IMR-90 (cell line): ENCODE data around the gene AKAP13. TPM values are rescaled to one million over a fixed set of nuclear protein-coding genes. Genes with fewer than 3 reads are reported as not detected.

Experiments used
- ATAC-seq: fragments of 200-7000 bp; cut with Tn5 transposase; 2 replicates; pipeline ENCODE4 v1.9.1; 2020; ENCODE audit warnings: low read depth, mild to moderate bottlenecking, moderate library complexity
- Bru-seq: library from RNA; stranded (reverse); fragments of 400-500 nt; gene quantifications from one replicate; lab custom pipeline; 2021; lab: Mats Ljungman, UMichigan
- BruChase-seq, 2 experiments: library from RNA; stranded (reverse); fragments of 400-500 nt; gene quantifications; one replicate each; lab custom pipeline; 2021; lab: Mats Ljungman, UMichigan
- BruUV-seq: library from RNA; stranded (reverse); fragments of 400-500 nt; replicated peaks from 2 replicates; lab custom pipeline; 2021; lab: Mats Ljungman, UMichigan
- CTCF ChIA-PET: fragments of 300-600 bp; formaldehyde crosslinking; extraction: SDS; loops from one replicate; lab custom pipeline; 2021; ENCODE audit warnings: antibody characterized with exemption; lab: Yijun Ruan, JAX
- POLR2A ChIA-PET: fragments of 300-600 bp; sonication (Branson Sonifier 250); formaldehyde crosslinking; loops from one replicate; lab custom pipeline; 2022; ENCODE audit warnings: antibody characterized with exemption; ENCODE audit not compliant: unreplicated experiment; lab: Charles Lee
- DNase-seq: peaks from one replicate; pipeline ENCODE4 v3.0.0; 2013
- H2AFZ ChIP-seq: replicated peaks from 2 replicates; pipeline ENCODE3; 2013; ENCODE audit warnings: low read length, mild to moderate bottlenecking; ENCODE audit not compliant: poor library complexity
- H2AK5ac ChIP-seq: 2 replicates; pipeline ENCODE4 v1.6.1; 2013; ENCODE audit warnings: low read depth, low read length, inconsistent platforms
- H2AK9ac ChIP-seq: replicated peaks from 2 replicates; pipeline ENCODE3; 2013; ENCODE audit warnings: mild to moderate bottlenecking, low read depth, low read length, moderate library complexity; ENCODE audit not compliant: poor library complexity
- H2BK120ac ChIP-seq: 2 replicates; pipeline ENCODE4 v1.6.1; 2013; ENCODE audit warnings: low read depth, low read length, inconsistent platforms
- H2BK15ac ChIP-seq: 3 replicates; pipeline ENCODE4 v1.6.1; 2013; ENCODE audit warnings: low read depth, low read length, inconsistent platforms
- H2BK20ac ChIP-seq: 2 replicates; pipeline ENCODE4 v1.6.1; 2013; ENCODE audit warnings: low read depth, mild to moderate bottlenecking, inconsistent platforms, low read length, moderate library complexity
- H2BK5ac ChIP-seq: 2 replicates; pipeline ENCODE4 v1.6.1; 2013; ENCODE audit warnings: mild to moderate bottlenecking, low read depth, low read length, inconsistent platforms; ENCODE audit not compliant: poor library complexity, severe bottlenecking
- H3K14ac ChIP-seq: replicated peaks from 2 replicates; pipeline ENCODE4 v1.6.1; 2013; ENCODE audit warnings: low read depth, low read length, inconsistent platforms
- H3K18ac ChIP-seq: 2 replicates; pipeline ENCODE4 v1.6.1; 2013; ENCODE audit warnings: low read depth, low read length, control low read depth
- H3K23ac ChIP-seq: 2 replicates; pipeline ENCODE4 v1.6.1; 2013; ENCODE audit warnings: low read depth, low read length, inconsistent platforms
- H3K27ac ChIP-seq: 2 replicates; pipeline ENCODE4 v1.5.1; 2013; ENCODE audit warnings: mild to moderate bottlenecking, control low read depth, low read length; ENCODE audit not compliant: insufficient read depth
- H3K27me3 ChIP-seq: 2 replicates; pipeline ENCODE4 v1.6.1; 2013; ENCODE audit warnings: low read length; ENCODE audit not compliant: control insufficient read depth, insufficient read depth
- H3K36me3 ChIP-seq: 2 replicates; pipeline ENCODE4 v1.6.1; 2013; ENCODE audit warnings: low read length, mixed read lengths; ENCODE audit not compliant: control insufficient read depth, insufficient read depth
- H3K4ac ChIP-seq: 2 replicates; pipeline ENCODE4 v1.6.1; 2013; ENCODE audit warnings: low read depth, low read length, inconsistent platforms
- H3K4me1 ChIP-seq: 2 replicates; pipeline ENCODE4 v1.6.1; 2013; ENCODE audit warnings: low read length, mixed read lengths; ENCODE audit not compliant: control insufficient read depth, insufficient read depth
- H3K4me2 ChIP-seq: 2 replicates; pipeline ENCODE4 v1.6.1; 2013; ENCODE audit warnings: low read depth, mild to moderate bottlenecking, control low read depth, low read length, moderate library complexity
- H3K4me3 ChIP-seq: 2 replicates; pipeline ENCODE4 v1.5.1; 2013; ENCODE audit warnings: low read depth, mild to moderate bottlenecking, control low read depth, low read length, moderate library complexity; ENCODE audit not compliant: insufficient read depth
- H3K56ac ChIP-seq: 2 replicates; pipeline ENCODE4 v1.6.1; 2013; ENCODE audit warnings: low read length, inconsistent platforms; ENCODE audit not compliant: insufficient read depth; ENCODE audit errors: extremely low read depth
- H3K79me1 ChIP-seq, 2 experiments: 2 replicates each; pipeline ENCODE4 v1.6.1; 2013; ENCODE audit warnings: low read length in 2 of 2, inconsistent platforms in 1 of 2, low read depth in 1 of 2
- H3K9ac ChIP-seq: 2 replicates; pipeline ENCODE4 v1.6.1; 2013; ENCODE audit warnings: low read depth, low read length, control low read depth
- H3K9me1 ChIP-seq: 2 replicates; pipeline ENCODE4 v1.6.1; 2013; ENCODE audit warnings: low read length, inconsistent platforms; ENCODE audit not compliant: insufficient read depth
- H3K9me3 ChIP-seq: 2 replicates; pipeline ENCODE4 v1.6.1; 2013; ENCODE audit warnings: low read length; ENCODE audit not compliant: control insufficient read depth, insufficient read depth
- H4K20me1 ChIP-seq: 2 replicates; pipeline ENCODE4 v1.6.1; 2013; ENCODE audit warnings: low read length, inconsistent platforms; ENCODE audit not compliant: insufficient read depth
- H4K5ac ChIP-seq: 2 replicates; pipeline ENCODE4 v1.6.1; 2013; ENCODE audit warnings: mild to moderate bottlenecking, low read depth, low read length, control low read depth
- H4K8ac ChIP-seq, 2 experiments: 2 replicates each; pipeline ENCODE4 v1.6.1; 2013; ENCODE audit warnings: low read depth in 2 of 2, low read length in 2 of 2, control low read depth in 1 of 2, inconsistent platforms in 1 of 2
- H4K91ac ChIP-seq: 2 replicates; pipeline ENCODE4 v1.6.1; 2013; ENCODE audit warnings: low read depth, low read length, inconsistent platforms; ENCODE audit not compliant: insufficient read depth
- BHLHE40 ChIP-seq: fragments of 150-350 bp; IDR thresholded peaks from 2 replicates; pipeline ENCODE4 v1.6.1; 2016; ENCODE audit warnings: mild to moderate bottlenecking, low read depth, low read length
- CHD1 ChIP-seq: IDR thresholded peaks from 2 replicates; pipeline ENCODE4 v1.6.1; 2012; ENCODE audit warnings: low read depth, low read length, improper control_type of control experiment
- MXI1 ChIP-seq: IDR thresholded peaks from 2 replicates; pipeline ENCODE4 v1.6.1; 2012; ENCODE audit warnings: low read depth, mild to moderate bottlenecking, low read length, moderate library complexity, borderline replicate concordance
- NFE2L2 ChIP-seq: fragments of 150-350 bp; IDR thresholded peaks from 2 replicates; pipeline ENCODE4 v1.6.1; 2016; ENCODE audit warnings: low read depth, mild to moderate bottlenecking, low read length
- POLR2A ChIP-seq: IDR thresholded peaks from 2 replicates; pipeline ENCODE4 v1.6.1; 2012; ENCODE audit warnings: mild to moderate bottlenecking, low read depth, low read length
- RFX5 ChIP-seq: IDR thresholded peaks from 2 replicates; pipeline ENCODE4 v1.8.0; 2012; ENCODE audit warnings: low read depth, mild to moderate bottlenecking, low read length, moderate library complexity
- WGBS, 2 experiments: methylation state at CpG; one replicate each; pipeline versions ENCODE4 v1.1.5 to v1.1.7; 2013; ENCODE audit warnings: missing lambda C conversion rate in 2 of 2; ENCODE audit not compliant: insufficient read length in 1 of 2; ENCODE audit errors: extremely low coverage in 2 of 2; 5-methylcytosine and 5-hydroxymethylcytosine counted together
- dilution Hi-C: fragments of 300-500 bp; cut with HindIII; formaldehyde crosslinking; loops from one replicate; pipeline ENCODE4 v1.14.3; 2018; ENCODE audit warnings: low sequenced_read_pairs; ENCODE audit not compliant: unreplicated experiment
- in situ Hi-C: fragments of 300-500 bp; cut with MboI; formaldehyde crosslinking; loops from 3 replicates; pipeline ENCODE4 v1.14.3; 2019; ENCODE audit warnings: low sequenced_read_pairs, inconsistent platforms, mixed read lengths
- intact Hi-C: fragments of 100-400 bp; cut with micrococcal nuclease; formaldehyde crosslinking; loops from 2 replicates; pipeline ENCODE4 v1.10.0; 2022
- long read RNA-seq: library from polyadenylated mRNA; unstranded; transcript quantifications from one replicate; pipeline ENCODE4 v2.0.0, GENCODE V29; 2021; ENCODE audit not compliant: unreplicated experiment
- polyA plus RNA-seq, 3 experiments: library from polyadenylated mRNA; depleted of rRNA; stranded (reverse); fragments of >200 nt; gene quantifications; 2 replicates each; pipeline ENCODE4 v1.2.3, GENCODE V29; 2012; ENCODE audit warnings: low replicate concordance in 1 of 3
- total RNA-seq: library from RNA; depleted of rRNA; stranded (reverse); fragments of >200 nt; gene quantifications from 2 replicates; pipeline ENCODE4 v1.2.3, GENCODE V29; 2012; rRNA removed
- TF ChIP-seq, protein P1 (sequence below): fragments of 150-350 bp; IDR thresholded peaks from 2 replicates; pipeline ENCODE4 v1.6.1; 2017; ENCODE audit warnings: mild to moderate bottlenecking, antibody characterized with exemption, low read length, low read depth
- TF ChIP-seq, protein P2 (sequence below): fragments of 150-350 bp; IDR thresholded peaks from 2 replicates; pipeline ENCODE4 v1.6.1; 2016; ENCODE audit warnings: low read depth, mild to moderate bottlenecking, low read length, moderate library complexity, borderline replicate concordance

The AKAP13 gene, protein sequence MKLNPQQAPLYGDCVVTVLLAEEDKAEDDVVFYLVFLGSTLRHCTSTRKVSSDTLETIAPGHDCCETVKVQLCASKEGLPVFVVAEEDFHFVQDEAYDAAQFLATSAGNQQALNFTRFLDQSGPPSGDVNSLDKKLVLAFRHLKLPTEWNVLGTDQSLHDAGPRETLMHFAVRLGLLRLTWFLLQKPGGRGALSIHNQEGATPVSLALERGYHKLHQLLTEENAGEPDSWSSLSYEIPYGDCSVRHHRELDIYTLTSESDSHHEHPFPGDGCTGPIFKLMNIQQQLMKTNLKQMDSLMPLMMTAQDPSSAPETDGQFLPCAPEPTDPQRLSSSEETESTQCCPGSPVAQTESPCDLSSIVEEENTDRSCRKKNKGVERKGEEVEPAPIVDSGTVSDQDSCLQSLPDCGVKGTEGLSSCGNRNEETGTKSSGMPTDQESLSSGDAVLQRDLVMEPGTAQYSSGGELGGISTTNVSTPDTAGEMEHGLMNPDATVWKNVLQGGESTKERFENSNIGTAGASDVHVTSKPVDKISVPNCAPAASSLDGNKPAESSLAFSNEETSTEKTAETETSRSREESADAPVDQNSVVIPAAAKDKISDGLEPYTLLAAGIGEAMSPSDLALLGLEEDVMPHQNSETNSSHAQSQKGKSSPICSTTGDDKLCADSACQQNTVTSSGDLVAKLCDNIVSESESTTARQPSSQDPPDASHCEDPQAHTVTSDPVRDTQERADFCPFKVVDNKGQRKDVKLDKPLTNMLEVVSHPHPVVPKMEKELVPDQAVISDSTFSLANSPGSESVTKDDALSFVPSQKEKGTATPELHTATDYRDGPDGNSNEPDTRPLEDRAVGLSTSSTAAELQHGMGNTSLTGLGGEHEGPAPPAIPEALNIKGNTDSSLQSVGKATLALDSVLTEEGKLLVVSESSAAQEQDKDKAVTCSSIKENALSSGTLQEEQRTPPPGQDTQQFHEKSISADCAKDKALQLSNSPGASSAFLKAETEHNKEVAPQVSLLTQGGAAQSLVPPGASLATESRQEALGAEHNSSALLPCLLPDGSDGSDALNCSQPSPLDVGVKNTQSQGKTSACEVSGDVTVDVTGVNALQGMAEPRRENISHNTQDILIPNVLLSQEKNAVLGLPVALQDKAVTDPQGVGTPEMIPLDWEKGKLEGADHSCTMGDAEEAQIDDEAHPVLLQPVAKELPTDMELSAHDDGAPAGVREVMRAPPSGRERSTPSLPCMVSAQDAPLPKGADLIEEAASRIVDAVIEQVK (N-terminal part only)
- total RNA-seq (46.4 and 46.9 TPM in 2 replicates), polyA plus RNA-seq (2012; rRNA removed) (10.4 and 11.6 TPM in 2 replicates), Bru-seq, nascent RNA (percentile 89 among the genes with signal in this experiment), BruChase-seq, experiment 1, labeled RNA remaining after a 6-hour chase (percentile 76 among the genes with signal in this experiment), BruChase-seq, experiment 2, labeled RNA remaining after a 2-hour chase (percentile 82 among the genes with signal in this experiment)
- polyA plus RNA-seq (2012; cell fraction: cytosol; rRNA removed) = 5.6 and 6.4 TPM in 2 replicates
- 34.4 and 43.0 TPM in 2 replicates for polyA plus RNA-seq (2012; cell fraction: nucleus; rRNA removed; ENCODE audit: low replicate concordance)
- long read RNA-seq, full-length matches to known transcripts = 3 of 26 reads
- long read RNA-seq, partial matches to known transcripts = 10 of 26 reads
- long read RNA-seq, other reads (novel, unspliced or antisense) = 13 of 26 reads

DNA sequence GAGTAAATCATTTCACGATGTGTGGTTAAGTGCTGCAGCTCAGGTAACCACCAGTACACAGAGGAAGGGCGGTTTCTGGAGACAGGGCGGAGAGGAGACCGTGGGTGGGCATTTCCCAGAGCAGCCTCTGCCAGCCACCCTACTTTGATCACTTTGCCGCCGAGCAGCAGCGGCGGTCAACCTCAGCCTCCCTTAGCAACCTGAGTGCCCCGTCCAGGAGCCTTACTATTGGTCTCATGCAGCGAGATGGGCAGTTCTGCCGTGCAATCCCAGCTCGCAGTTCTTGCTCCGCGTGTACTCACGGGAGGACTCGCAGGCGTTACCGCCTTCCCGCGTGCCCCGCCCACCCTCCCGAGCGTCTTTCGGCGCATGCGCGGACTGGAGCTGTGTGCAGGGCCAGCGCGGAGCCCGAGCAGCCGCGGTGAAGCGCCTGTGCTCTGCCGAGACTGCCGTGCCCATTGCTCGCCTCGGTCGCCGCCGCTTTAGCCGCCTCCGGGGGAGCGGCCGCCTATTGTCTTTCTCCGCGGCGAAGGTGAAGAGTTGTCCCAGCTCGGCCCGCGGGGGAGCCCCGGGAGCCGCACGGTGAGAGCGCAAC, at the start of gene AKAP13:
TSS of gene AKAP13 (plus strand) at position 387 of the 595 bp plus-strand sequence. CDS start 105,118 bp downstream, outside the sequence.
- Histone ChIP-seq H3K4me2 (peak within 1 kb of the TSS; percentile 99), H3K4me1 (peaks cover 3% of the 10 kb centered on the region), H3K9me1 (peaks cover 5% of the 10 kb centered on the region), H2BK20ac (no peak within 1 kb of the TSS), H3K27ac (peak within 1 kb of the TSS; percentile 78), H3K4ac (peak within 1 kb of the TSS; percentile 78), H3K36me3 (no peaks in the 10 kb centered on the region), H4K5ac (0 out of 2 replicates have a peak within 1 kb of the TSS, but pooled peaks have one; percentile 3), H4K91ac (peak within 1 kb of the TSS; percentile 65), H3K9me3 (no peaks in the 10 kb centered on the region), H2BK15ac (peak within 1 kb of the TSS; percentile 79; the same call in 1 of the 3 replicates), H3K27me3 (no peaks in the 10 kb centered on the region), H2BK5ac (peak within 1 kb of the TSS; percentile 79), H3K79me1 (peaks cover 4 to 33% of the 10 kb centered on the region in 2 experiments), H2AK5ac (0 out of 2 replicates have a peak within 1 kb of the TSS, but pooled peaks have one; percentile 1), H3K23ac (peak within 1 kb of the TSS; percentile 41; the same call in 1 of the 2 replicates), H2AK9ac (peak within 1 kb of the TSS; percentile 89), H3K56ac (0 out of 2 replicates have a peak within 1 kb of the TSS, but pooled peaks have one; percentile 65), H3K18ac (peak within 1 kb of the TSS; percentile 5; the same call in 1 of the 2 replicates), H3K9ac (peak within 1 kb of the TSS; percentile 71), H3K14ac (peak within 1 kb of the TSS; percentile 76), H4K8ac (peak within 1 kb of the TSS; percentile 84 to 87), H2AFZ (peak within 1 kb of the TSS; percentile 96), H2BK120ac (peak within 1 kb of the TSS; percentile 45; the same call in 1 of the 2 replicates), H3K4me3 (peak within 1 kb of the TSS; percentile 67), H4K20me1 (peaks cover 25% of the 10 kb centered on the region)
- ChIA-PET CTCF (interaction anchor here (1.5 kb wide), 1 partner anchor 84 kb away, joined by 3 read pairs; no protein-coding TSS in a partner anchor), POLR2A (no interaction called here)
- in situ Hi-C loops (no loop called here), intact Hi-C loops (loop anchor here (2.0 to 5.0 kb wide), 3 partner anchors 24 to 102 kb away; no protein-coding TSS in a partner anchor), dilution Hi-C loops (no loop called here)
- 0% methylated on average over 8 of the region's 54 CpGs; no CpG with 5 or more reads in 1 of the 2 experiments for WGBS, 2 experiments
- no TSS peak for BruUV-seq
- DNase-seq = peak; percentile 99
- peak; percentile 93 for ATAC-seq
- TF ChIP-seq BHLHE40 (peak; percentile 32; the same call in 1 of the 2 replicates), NFE2L2 (no peak), CHD1 (no peak), MXI1 (no peak), RFX5 (peak; percentile 92), POLR2A (peak; percentile 73)
- TF ChIP-seq, protein P1, sequence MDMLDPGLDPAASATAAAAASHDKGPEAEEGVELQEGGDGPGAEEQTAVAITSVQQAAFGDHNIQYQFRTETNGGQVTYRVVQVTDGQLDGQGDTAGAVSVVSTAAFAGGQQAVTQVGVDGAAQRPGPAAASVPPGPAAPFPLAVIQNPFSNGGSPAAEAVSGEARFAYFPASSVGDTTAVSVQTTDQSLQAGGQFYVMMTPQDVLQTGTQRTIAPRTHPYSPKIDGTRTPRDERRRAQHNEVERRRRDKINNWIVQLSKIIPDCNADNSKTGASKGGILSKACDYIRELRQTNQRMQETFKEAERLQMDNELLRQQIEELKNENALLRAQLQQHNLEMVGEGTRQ = peak; percentile 40; the same call in 1 of the 2 replicates
- TF ChIP-seq, protein P2, sequence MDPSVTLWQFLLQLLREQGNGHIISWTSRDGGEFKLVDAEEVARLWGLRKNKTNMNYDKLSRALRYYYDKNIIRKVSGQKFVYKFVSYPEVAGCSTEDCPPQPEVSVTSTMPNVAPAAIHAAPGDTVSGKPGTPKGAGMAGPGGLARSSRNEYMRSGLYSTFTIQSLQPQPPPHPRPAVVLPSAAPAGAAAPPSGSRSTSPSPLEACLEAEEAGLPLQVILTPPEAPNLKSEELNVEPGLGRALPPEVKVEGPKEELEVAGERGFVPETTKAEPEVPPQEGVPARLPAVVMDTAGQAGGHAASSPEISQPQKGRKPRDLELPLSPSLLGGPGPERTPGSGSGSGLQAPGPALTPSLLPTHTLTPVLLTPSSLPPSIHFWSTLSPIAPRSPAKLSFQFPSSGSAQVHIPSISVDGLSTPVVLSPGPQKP = no peak
